Muscle of back (tissue), 11 donors: ENCODE results near the gene AGBL1. TPM values are rescaled to one million over a fixed set of nuclear protein-coding genes. Genes with fewer than 3 reads are reported as not detected.
A peak's percentile ranks its signal among the peaks of the same experiment; 100 is the strongest.

Source experiments
- DNase-seq, 3 donors: peaks; one replicate each; pipeline versions ENCODE4 v3.0.0 to v3.0.0-alpha.2; 2013
- polyA plus RNA-seq, 10 donors: library from polyadenylated mRNA; unstranded; fragments of 120-200 nt; gene quantifications; one replicate each; pipeline ENCODE4 v1.2.1, GENCODE V29; 2013; ENCODE audit not compliant: insufficient read length in 10 of 10

AGBL1 gene
- polyA plus RNA-seq, 10 donors: 4.3 to 22.4 (median 17.0) TPM

DNA sequence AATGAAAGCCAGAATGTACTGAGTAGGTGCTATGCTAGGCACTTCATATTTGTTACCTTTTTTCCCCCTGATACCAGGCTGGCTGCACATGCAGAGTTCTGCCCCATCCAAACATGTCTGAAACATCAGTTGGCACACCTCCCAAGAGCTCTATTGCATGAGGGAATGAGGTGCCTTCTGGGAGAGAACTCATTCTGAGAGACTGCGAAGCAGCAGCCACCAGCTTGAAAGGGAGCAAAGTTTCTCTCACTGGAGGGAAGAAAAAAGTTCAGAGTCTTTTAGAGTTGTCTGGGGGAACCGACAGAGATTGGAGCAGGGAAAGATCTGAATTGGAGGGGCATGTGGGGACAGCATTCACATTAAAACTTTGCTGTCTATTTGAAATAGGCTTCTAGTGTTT lies 84.1 kb downstream of the AGBL1 start:
- DNase-seq: no peak

DNA sequence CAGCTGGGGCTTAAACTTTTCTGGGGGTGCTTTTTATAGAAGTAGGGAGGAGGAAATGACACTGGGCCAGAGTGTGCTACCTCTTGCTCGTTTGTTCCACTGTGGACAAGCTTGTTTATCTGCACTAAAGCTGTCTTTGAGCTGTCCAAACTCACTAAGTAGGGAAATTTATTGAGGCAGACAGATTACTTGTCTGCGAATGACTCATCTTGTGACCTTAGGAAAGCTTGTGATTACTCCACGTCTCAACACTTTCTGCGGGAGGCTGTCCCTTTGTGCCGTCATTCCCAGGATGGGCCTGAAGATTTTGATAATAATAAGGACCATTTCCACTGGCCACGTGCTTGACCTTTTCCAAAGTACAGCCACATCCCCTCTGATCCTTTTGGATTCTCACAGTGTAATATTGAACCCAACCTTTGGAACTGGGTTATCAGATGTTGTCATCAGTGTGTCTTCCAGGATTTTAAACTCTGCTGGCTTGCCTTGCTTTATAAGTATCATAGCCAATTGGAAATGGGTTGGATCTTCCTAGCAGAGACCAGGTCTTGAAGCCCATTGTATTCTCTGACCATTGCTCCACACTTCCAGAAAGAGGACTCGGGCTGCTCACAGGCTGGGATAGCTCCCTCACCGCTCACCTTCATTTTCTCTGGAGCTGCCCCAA lies 84.7 kb downstream of the AGBL1 start:
- DNase-seq: peak in 2 of 3 donors; percentile 55 to 70

DNA sequence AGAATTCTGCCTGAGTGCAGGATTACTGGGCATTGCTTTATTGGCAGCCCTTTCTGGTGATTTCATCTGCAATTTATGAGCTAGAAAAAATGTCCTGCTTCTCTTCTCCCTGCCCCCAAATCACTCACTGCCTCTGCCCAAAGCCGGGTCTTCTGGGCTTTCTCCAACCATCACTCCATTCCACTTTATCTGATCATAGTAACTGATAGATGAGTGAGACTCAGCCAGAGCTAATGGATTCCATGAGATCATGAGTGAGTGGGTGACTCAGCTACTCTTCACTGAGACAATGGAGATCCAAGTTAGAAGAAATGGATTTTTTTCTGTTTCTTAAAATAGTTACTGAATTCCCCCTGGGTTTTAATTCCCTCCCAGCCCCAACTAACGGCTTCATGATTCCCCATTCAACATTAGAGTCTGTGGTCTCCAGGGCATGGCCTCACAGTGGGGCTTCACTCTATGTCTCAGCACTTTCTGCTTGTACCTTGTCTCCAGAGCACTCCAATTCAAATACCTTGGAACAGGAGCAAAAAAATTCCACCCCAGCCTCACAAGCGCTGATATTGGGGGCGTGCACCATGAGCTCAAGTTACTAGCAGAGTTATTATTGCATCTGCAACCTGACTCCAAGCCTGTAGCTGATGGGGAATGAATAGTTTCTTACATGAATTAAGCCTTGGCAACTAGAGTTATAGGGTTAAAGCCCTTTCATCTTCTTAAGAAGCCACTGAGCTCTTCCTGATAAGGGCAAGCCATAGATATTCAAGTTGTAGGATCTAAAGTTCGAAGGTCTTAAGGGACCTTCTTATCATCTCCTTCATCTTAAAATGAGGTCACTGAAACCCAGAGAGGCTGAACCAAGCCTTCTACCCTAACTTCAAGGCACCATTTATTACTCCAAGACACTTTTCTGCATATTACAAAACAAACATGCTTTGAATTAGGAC lies 85.9 kb downstream of the AGBL1 start:
- DNase-seq: peak in 2 of 3 donors; percentile 15 to 71

GRCh38 chr15:86167841-86168240 lies 88.2 kb downstream of the AGBL1 start:
- DNase-seq: no peak

GRCh38 chr15:86178845-86179244 lies 99.2 kb downstream of the AGBL1 start:
- no peak for DNase-seq

- peak in 2 of 3 donors; percentile 48 to 58 for DNase-seq
Observed at GRCh38 chr15:86183596-86184491, 104.2 kb downstream of the AGBL1 start.

DNA sequence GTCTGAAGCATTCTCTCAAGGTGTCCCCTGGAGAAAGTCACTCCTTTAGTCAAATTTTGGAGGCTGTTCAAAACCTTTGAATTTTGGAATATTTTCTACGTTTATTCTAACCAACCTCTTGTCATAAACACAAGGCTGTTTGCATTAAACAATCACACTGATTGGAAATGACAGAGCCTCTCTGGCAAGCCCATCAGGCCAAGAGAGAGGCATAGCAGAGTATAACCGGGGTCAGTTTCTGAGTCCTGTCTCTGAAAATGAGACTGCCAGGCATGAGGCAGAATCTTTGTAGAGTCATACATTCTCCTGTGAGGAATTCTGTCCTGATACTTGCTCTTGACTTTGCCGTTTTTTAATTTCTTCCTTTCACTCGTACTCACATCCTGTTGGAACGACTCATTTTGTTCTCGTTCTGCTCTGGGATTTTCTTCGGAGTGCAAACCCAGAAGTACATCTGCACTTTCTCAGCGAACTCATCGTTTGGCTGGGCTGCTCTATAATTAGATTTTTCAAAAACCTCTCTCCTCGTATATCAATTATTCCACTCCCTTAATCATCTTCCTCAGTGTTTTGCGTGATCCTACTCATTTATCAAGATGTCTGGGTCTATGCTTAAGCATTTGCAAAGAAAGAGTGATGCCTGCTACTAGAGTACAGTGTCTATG lies 114.2 kb downstream of the AGBL1 start:
- DNase-seq: peak in 2 of 3 donors; percentile 18 to 47

DNA sequence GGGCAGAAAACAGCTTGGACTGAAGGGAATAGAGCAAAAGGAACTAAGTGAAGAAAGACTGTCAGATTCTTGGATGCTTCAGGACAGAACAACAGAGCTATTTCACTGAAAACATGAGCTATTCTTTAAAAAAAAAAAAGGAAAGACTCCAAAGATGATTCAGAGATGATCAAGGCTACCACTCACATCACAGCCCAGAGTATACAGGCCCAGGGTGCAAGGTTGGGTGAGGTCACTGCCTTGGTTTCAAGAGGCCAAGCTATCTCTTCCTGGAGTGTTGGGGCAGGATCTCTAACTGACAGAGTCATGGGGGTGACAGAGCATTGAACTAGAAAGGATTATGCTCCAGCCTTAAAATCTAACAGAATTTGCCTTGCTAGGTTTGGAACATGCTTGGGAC lies 118.1 kb downstream of the AGBL1 start:
- DNase-seq: no peak

DNA sequence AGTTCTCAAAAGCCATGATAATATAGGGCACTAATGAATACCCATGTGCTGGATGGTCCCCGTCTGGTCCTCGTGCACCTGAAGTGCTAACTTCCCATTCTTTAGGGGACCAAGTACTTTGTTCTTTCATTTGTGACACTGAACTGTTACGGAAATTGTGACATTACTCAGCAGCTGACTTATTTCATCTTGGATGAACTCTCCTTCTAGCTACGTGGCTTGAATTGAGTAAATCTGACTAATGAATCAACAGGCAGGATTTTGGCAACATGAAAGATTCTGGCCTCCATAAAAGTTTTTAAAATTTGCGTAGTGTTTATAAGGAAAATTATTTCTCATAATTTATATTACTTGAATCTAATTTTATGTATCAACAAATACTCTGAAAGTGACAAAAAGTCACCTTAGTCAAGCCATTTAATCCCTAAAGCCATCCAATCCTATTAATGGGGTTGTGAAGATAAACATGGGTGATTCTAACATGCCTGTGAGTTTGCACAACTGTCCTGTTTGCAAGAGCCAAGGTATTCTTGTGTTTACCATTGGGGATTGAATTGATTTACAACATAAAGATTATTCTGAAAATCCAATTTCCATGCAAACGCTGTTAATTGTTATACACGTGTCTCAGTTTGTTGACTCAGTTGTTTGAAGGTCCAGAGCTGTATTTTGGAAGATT lies 119.9 kb downstream of the AGBL1 start:
- no peak for DNase-seq

DNA sequence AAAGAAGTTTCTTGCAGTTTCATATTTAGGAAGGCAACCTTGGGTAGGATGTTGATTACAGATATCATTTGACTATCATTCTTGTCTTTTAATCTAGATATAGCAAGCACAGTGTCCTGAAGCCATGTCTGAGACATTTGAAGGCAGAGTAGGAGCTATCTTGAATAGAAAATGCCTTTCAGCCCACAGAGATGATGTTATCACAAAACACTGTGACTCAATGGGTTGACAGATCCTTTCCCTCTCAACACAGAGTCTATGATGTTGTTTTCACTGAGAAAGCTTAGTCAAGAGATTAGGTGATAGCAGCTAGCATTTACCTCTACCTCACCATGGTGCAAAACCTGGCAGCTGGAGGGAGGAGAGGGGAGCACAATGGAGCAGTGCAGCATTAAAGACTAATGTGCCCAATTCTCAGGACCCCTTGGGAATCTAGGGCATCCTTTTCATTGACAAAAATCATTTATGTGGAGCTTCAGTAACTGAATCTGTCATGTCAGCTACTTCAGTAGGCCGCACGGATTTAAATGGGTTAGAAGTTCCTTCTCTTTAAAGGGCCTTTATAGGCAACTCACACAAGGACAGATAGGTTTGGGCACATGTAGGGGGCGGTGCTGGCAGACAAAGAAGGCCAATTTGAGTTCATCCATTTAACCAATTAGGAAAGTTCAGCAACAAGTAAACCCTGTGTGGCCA lies 121.8 kb downstream of the AGBL1 start:
- DNase-seq: no peak

- DNase-seq: no peak
Observed at GRCh38 chr15:86203462-86203861, 123.8 kb downstream of the AGBL1 start.

DNA sequence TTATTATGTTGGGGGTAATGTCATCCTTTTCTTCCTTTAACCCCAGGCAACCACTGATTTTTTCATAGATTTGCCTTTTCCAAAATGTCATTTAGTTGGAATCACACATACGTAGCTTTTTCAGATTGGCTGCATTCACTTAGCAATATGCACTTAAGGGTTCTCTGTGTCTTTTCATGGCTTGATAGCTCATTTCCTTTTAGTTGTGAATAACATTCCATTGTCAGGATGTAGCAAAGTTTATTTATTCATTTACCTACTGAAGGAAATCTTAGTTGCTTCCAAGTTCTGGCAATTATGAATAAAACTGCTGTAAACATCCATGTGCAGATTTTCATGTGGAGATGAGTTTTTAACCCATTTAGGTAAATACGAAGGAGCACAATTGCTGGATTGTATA lies 125.4 kb downstream of the AGBL1 start:
- no peak for DNase-seq

GRCh38 chr15:86213420-86213819 lies 133.7 kb downstream of the AGBL1 start:
- DNase-seq: no peak

DNA sequence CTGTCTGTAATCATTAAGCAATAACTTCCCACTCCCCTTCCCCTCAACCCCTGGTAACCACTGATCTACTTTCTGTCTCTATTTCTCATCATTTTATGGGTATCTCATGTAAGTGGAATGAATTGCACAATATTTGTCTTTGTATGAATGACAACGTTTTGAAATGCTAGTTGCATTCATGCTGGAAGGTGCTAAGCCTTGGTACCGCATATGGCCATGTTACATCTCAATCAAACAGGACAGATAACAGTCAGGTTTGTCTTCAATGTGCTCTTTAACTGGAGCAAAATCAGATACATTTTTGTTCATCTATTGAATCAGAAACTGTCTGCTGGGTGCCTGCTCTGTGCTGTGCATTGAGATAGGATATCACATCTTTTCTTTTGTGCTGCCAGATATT lies 134.2 kb downstream of the AGBL1 start:
- DNase-seq: no peak

DNA sequence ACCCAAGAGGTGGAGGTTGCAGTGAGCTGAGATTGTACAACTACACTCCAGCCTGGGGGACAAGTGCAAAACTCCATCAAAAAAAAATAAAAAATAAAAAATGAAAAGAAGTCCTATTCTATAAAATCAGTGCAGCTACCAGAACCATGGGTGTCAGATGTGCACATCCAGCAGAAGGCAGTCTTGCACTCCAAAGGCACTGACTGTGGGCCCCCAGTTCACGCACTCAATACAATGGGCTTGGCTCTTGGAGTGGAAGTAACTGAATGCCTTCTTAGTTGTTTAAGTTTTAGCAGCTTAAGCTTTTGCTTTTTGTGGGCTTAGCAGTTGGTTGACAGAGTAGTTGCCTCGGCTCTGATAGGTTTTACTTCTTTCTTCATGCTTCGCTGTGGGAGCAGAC lies 141.4 kb downstream of the AGBL1 start:
- DNase-seq: no peak

- DNase-seq: no peak
Observed at GRCh38 chr15:86229306-86229705, 149.6 kb downstream of the AGBL1 start.

GRCh38 chr15:86229936-86230335 lies 150.3 kb downstream of the AGBL1 start:
- DNase-seq: no peak

DNA sequence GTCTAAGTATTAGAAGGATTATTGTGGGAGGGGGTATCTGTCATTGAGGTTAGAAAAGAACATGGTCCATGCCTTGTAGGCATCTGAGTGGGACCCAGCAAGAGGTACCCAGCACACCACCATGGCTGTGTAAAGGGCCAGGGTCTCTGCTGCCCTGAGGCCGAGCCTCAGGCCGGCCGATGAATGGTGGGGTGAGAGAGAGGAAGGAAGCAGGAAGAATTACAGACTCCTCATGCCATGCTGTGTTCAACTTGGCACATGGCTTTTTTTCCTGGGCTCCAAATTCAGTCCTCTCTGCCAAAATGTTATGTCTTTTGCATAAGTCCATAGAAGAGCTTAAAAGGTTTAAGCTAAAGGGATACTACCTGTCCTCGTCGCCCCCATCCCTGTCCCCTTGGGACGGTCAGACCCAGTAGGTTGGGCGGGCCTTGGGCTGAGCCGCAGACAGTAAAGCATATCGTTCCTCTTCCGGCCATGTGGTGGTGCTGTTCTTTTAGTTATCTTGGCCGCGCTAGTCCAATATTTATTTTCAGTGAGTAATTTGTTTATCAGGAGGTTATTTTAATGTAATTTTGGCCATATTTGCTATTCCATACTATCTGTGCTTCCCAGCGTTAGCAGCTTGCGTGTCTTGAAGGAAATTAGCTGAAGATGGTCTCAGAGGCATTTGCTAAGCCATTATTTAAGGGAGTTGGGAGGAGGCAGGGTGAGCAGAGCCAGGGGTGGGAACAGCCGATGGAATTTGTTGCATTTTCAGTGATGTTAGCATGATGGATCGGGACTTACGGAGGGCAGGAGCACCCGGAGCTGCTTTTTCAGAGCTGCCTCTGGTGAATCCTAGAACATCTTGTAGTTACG lies 152.4 kb downstream of the AGBL1 start:
- peak; percentile 20 to 82 (median 63) for DNase-seq

DNA sequence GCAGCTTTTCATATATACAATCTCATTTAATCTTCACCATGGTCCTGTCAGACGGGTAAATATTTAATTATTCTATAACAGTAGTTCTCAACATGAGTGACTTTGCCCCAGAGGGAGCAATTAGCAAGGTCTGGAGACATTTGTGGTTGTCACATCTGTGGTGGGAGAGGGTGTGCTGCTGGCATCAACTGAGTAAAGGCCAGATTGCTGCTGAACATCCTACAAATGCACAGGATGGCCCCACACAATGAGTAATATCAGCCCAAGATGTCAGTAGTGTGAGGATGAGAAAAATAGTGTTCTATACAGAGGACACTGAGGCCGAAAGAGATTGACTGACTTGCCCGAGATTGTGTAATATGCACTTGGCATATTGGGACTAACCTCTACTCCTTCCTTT lies 156.0 kb downstream of the AGBL1 start:
- no peak for DNase-seq
